ENCODE results near the gene SHANK1. TPM values are rescaled to one million over a fixed set of nuclear protein-coding genes. Genes with fewer than 3 reads are reported as not detected.

The SHANK1 gene
- total and polyA plus RNA-seq, 11 donors = 0.03 to 2.1 (median 0.44) TPM; not detected in 1

DNA sequence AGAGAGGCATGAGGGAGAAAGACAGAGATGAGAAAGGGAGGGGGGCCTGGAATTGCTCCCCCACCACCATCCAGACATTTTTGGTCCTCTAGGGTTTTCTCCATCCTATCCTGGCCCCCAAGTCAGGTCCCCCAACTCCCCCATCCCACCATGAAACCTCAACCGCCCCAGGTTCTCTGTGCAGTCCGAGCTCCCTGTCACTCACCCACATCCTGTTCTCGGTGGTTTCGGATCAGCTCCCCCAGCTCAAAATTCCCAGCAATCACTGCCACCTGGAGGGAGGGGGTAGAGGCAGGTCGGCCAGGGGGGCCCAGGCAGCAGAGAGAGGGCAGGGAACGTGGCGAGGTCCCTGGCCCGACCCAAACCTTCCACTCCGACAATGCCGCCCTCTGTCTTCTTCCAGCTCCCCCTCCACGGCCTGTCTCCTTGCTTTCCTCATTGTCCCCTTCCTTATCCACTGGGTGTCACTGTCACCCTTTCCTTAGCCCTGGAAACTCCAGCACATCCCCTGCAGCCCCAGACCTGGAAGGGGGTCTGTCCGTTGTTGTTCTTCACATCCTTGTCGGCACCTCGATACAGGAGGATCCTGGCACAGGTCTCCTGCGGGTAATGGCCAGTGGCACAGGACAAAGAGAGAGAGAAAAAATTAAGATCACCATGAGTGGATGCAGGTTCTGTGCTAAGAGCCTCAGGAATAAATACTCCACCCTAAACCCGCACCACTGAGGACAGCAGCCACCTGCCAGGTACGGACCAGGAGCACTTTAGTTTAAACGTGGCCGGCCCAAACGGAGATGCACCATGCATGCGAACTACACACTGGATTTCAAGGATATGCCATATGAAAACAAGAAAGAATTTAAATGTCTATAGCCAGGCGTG is 15.4 kb downstream of the SHANK1 start:
- ATAC-seq (no peak), DNase-seq (peak in 1 of 5 donors; percentile 16)
- Histone ChIP-seq H3K4me1 (no peaks in the 10 kb centered on the region), H3K4me3 (no peak overlapping the region), H3K27ac (no peak overlapping the region), H3K27me3 (peaks cover 3 to 39% (median 12%) of the 10 kb centered on the region in 9 donors), H3K36me3 (no peaks in the 10 kb centered on the region), H3K9me3 (no peaks in the 10 kb centered on the region)
- TF ChIP-seq, protein P1, sequence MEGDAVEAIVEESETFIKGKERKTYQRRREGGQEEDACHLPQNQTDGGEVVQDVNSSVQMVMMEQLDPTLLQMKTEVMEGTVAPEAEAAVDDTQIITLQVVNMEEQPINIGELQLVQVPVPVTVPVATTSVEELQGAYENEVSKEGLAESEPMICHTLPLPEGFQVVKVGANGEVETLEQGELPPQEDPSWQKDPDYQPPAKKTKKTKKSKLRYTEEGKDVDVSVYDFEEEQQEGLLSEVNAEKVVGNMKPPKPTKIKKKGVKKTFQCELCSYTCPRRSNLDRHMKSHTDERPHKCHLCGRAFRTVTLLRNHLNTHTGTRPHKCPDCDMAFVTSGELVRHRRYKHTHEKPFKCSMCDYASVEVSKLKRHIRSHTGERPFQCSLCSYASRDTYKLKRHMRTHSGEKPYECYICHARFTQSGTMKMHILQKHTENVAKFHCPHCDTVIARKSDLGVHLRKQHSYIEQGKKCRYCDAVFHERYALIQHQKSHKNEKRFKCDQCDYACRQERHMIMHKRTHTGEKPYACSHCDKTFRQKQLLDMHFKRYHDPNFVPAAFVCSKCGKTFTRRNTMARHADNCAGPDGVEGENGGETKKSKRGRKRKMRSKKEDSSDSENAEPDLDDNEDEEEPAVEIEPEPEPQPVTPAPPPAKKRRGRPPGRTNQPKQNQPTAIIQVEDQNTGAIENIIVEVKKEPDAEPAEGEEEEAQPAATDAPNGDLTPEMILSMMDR (IDR thresholded peaks at IDR 0.05) = peak in 1 of 12 donors; percentile 25
- no peak for TF ChIP-seq POLR2A (IDR thresholded peaks at IDR 0.05)
- intact Hi-C loops (cut with DNase I) = loop anchor here in 5 of 10 donors (1.0 to 10.0 kb wide), 4 partner anchors 78 to 81 kb away; no protein-coding TSS in a partner anchor
- 29 to 34% (median 31%) methylated on average over 22 of the region's 22 CpGs for WGBS, 4 donors

DNA sequence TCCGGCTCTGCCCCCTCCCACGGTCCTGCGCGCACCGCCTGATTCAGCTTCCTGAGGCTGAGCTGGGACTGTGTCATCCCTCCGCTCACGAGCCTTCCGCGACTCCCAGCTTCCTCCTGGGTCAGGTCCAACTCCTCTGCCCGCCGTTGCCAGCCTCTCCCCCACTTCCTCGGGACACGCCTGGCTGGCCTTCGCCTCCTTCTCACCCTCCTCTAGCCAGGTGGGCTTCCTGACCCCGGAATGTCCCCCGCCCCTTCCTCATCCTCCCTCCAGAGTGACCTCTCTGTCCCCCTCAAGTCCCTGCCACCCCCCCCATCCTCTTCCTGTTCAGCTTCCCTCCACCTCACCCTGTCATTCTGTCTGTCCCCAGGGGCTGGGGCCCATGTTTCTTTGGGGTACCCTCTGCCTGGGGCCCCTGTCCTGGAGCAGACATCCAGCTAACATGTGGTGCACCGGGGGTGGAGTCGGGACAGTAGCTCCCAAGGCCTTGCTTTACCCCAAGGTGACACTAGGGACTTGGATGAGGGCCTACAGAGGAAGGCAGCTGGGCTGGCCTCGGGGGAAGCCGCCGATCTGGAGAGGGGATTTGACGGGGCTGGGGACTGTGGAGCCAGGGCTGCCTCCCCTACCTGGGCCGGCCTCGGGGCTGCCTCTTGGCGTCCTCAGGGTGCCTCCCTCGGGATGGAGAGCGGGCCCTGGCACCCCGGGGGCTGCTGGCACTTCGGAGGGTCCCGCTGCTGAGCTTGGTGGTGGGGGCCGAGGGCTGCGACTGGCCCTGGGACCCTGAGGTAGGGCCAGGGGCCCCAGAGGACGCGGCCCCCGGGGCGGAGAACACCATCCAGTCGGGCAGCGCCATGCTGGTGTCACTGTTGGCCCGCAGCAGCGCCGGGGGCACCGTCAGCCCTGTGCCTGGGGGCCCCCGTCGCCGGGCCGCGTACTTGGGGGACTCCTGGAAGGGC is 16.5 kb downstream of the SHANK1 start:
- TF ChIP-seq, protein P1 (IDR thresholded peaks at IDR 0.05) = no peak
- no peak for TF ChIP-seq POLR2A (IDR thresholded peaks at IDR 0.05)
- no peak for ATAC-seq
- WGBS, 4 donors = 59 to 69% (median 61%) methylated on average over 28 to 47 of the region's 47 CpGs
- H3K36me3 ChIP-seq = no peaks in the 10 kb centered on the region
- intact Hi-C loops (cut with DNase I) = loop anchor here in 3 of 10 donors (5.0 to 10.0 kb wide), 2 partner anchors 79 to 82 kb away; no protein-coding TSS in a partner anchor
- peaks cover 3 to 39% (median 12%) of the 10 kb centered on the region in 9 donors for H3K27me3 ChIP-seq
- no peaks in the 10 kb centered on the region for H3K4me1 ChIP-seq
- no peak overlapping the region for H3K27ac ChIP-seq
- H3K4me3 ChIP-seq = no peak overlapping the region
- DNase-seq = no peak
- no peaks in the 10 kb centered on the region for H3K9me3 ChIP-seq

- Histone ChIP-seq H3K27ac (no peak overlapping the region), H3K4me3 (no peak overlapping the region), H3K4me1 (no peaks in the 10 kb centered on the region), H3K27me3 (peaks cover 3 to 39% (median 12%) of the 10 kb centered on the region in 9 donors), H3K36me3 (no peaks in the 10 kb centered on the region), H3K9me3 (no peaks in the 10 kb centered on the region)
- intact Hi-C loops (cut with DNase I) = loop anchor here in 3 of 10 donors (5.0 to 10.0 kb wide), 2 partner anchors 80 to 82 kb away; no protein-coding TSS in a partner anchor
- DNase-seq = no peak
- TF ChIP-seq, protein P1 (IDR thresholded peaks at IDR 0.05) = no peak
- TF ChIP-seq POLR2A (IDR thresholded peaks at IDR 0.05) = no peak
- WGBS, 4 donors = 62 to 66% (median 63%) methylated on average over 17 to 23 of the region's 23 CpGs
- ATAC-seq = no peak
Measured at GRCh38 chr19:50702158-50702870, 17.3 kb downstream of the SHANK1 start.

Data from heart left ventricle (tissue), 16 donors.